ENCODE results near the gene PPP1R1B. TPM values are rescaled to one million over a fixed set of nuclear protein-coding genes. Genes with fewer than 3 reads are reported as not detected.

The PPP1R1B gene
- total and polyA plus RNA-seq, 2 experiments from 2014 or later, result 3.4 to 5.4 TPM

GRCh38 chr17:39677072-39677471 is 50.3 kb downstream of the PPP1R1B start (continued):
- TF ChIP-seq, protein P1, sequence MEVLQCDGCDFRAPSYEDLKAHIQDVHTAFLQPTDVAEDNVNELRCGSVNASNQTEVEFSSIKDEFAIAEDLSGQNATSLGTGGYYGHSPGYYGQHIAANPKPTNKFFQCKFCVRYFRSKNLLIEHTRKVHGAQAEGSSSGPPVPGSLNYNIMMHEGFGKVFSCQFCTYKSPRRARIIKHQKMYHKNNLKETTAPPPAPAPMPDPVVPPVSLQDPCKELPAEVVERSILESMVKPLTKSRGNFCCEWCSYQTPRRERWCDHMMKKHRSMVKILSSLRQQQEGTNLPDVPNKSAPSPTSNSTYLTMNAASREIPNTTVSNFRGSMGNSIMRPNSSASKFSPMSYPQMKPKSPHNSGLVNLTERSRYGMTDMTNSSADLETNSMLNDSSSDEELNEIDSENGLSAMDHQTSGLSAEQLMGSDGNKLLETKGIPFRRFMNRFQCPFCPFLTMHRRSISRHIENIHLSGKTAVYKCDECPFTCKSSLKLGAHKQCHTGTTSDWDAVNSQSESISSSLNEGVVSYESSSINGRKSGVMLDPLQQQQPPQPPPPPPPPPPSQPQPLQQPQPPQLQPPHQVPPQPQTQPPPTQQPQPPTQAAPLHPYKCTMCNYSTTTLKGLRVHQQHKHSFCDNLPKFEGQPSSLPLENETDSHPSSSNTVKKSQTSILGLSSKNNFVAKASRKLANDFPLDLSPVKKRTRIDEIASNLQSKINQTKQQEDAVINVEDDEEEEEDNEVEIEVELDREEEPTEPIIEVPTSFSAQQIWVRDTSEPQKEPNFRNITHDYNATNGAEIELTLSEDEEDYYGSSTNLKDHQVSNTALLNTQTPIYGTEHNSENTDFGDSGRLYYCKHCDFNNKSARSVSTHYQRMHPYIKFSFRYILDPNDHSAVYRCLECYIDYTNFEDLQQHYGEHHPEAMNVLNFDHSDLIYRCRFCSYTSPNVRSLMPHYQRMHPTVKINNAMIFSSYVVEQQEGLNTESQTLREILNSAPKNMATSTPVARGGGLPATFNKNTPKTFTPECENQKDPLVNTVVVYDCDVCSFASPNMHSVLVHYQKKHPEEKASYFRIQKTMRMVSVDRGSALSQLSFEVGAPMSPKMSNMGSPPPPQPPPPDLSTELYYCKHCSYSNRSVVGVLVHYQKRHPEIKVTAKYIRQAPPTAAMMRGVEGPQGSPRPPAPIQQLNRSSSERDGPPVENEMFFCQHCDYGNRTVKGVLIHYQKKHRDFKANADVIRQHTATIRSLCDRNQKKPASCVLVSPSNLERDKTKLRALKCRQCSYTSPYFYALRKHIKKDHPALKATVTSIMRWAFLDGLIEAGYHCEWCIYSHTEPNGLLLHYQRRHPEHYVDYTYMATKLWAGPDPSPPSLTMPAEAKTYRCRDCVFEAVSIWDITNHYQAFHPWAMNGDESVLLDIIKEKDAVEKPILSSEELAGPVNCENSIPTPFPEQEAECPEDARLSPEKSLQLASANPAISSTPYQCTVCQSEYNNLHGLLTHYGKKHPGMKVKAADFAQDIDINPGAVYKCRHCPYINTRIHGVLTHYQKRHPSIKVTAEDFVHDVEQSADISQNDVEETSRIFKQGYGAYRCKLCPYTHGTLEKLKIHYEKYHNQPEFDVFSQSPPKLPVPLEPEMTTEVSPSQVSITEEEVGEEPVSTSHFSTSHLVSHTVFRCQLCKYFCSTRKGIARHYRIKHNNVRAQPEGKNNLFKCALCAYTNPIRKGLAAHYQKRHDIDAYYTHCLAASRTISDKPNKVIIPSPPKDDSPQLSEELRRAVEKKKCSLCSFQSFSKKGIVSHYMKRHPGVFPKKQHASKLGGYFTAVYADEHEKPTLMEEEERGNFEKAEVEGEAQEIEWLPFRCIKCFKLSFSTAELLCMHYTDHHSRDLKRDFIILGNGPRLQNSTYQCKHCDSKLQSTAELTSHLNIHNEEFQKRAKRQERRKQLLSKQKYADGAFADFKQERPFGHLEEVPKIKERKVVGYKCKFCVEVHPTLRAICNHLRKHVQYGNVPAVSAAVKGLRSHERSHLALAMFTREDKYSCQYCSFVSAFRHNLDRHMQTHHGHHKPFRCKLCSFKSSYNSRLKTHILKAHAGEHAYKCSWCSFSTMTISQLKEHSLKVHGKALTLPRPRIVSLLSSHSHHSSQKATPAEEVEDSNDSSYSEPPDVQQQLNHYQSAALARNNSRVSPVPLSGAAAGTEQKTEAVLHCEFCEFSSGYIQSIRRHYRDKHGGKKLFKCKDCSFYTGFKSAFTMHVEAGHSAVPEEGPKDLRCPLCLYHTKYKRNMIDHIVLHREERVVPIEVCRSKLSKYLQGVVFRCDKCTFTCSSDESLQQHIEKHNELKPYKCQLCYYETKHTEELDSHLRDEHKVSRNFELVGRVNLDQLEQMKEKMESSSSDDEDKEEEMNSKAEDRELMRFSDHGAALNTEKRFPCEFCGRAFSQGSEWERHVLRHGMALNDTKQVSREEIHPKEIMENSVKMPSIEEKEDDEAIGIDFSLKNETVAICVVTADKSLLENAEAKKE (CRISPR knock-in tag; IDR thresholded peaks at IDR 0.05), result no peak
- TF ChIP-seq, protein P2, sequence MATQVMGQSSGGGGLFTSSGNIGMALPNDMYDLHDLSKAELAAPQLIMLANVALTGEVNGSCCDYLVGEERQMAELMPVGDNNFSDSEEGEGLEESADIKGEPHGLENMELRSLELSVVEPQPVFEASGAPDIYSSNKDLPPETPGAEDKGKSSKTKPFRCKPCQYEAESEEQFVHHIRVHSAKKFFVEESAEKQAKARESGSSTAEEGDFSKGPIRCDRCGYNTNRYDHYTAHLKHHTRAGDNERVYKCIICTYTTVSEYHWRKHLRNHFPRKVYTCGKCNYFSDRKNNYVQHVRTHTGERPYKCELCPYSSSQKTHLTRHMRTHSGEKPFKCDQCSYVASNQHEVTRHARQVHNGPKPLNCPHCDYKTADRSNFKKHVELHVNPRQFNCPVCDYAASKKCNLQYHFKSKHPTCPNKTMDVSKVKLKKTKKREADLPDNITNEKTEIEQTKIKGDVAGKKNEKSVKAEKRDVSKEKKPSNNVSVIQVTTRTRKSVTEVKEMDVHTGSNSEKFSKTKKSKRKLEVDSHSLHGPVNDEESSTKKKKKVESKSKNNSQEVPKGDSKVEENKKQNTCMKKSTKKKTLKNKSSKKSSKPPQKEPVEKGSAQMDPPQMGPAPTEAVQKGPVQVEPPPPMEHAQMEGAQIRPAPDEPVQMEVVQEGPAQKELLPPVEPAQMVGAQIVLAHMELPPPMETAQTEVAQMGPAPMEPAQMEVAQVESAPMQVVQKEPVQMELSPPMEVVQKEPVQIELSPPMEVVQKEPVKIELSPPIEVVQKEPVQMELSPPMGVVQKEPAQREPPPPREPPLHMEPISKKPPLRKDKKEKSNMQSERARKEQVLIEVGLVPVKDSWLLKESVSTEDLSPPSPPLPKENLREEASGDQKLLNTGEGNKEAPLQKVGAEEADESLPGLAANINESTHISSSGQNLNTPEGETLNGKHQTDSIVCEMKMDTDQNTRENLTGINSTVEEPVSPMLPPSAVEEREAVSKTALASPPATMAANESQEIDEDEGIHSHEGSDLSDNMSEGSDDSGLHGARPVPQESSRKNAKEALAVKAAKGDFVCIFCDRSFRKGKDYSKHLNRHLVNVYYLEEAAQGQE (IDR thresholded peaks at IDR 0.05; ENCODE audit: unreplicated experiment), result no peak
- TF ChIP-seq EZH2phosphoT487 (IDR thresholded peaks at IDR 0.05; ENCODE audit: unreplicated experiment), result no peak

DNA sequence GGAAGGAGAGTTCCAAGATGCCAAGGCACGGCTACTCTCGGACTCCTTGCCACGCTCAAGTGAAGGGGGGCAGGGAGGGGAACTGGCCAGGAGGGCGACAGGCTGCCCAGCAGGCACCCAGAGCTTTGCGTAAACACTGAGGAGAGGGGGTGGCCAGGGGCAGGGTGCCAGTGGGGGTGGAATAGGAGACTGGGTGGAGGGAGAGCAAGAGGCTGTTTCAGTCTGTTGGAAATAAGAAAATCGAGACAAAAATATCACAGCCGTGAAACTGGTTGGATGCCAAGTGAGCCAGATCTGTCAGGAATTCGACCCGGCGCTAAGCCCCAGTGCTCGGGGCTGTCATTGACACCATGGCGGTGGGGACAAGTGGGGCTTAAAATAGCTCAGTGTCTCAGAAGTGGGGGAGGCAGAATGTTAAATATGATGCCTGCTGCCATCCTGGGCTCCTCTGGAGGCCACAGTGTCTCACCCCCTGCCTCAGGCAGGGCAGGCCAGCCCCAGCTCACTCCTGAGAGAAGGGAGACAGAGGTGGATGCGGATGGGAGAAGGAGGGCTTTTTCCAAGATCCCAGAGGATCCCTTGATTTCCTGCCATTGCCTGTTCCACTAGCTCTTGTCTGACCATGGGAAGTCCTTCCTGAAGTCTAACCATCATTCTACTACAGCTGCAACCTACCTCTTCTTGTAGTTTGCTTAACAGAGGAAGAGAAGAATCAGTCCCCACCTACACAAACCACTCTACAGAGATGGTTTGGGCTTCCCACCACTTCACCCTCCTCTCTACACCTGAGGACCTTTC is 51.0 kb downstream of the PPP1R1B start:
- DNase-seq (ENCODE audit: low spot score) (no peak), ATAC-seq (no peak)
- H3F3A ChIP-seq (replicated peaks; ENCODE audit: low read depth), result no peaks in the 10 kb centered on the region
- H3K4me3 ChIP-seq, result no peak overlapping the region
- peaks cover 21% of the 10 kb centered on the region for H3K36me3 Mint-ChIP-seq (ENCODE audit: low read depth)
- H3K9me2 ChIP-seq (ENCODE audit: insufficient read depth), result no peaks in the 10 kb centered on the region
- peaks cover 27% of the 10 kb centered on the region for H3K27me3 Mint-ChIP-seq (ENCODE audit: insufficient read depth, low read depth, poor library complexity)
- no peak overlapping the region for H3K27ac ChIP-seq (ENCODE audit: low read depth)
- no peak overlapping the region for H3K4me2 ChIP-seq
- no peak overlapping the region for H2AFZ ChIP-seq
- H3K4me1 ChIP-seq (ENCODE audit: insufficient read depth), result 0 out of 2 replicates have a peak, but pooled peaks cover 5% of the 10 kb centered on the region
- no peak overlapping the region for H3K4me3 Mint-ChIP-seq
- no peaks in the 10 kb centered on the region for H3K9me3 Mint-ChIP-seq
- peaks cover 25% of the 10 kb centered on the region for H3K4me1 Mint-ChIP-seq
- no peaks in the 10 kb centered on the region for H3K79me2 ChIP-seq (replicated peaks; ENCODE audit: insufficient read depth)
- no peaks in the 10 kb centered on the region for H4K20me1 ChIP-seq (replicated peaks; ENCODE audit: insufficient read depth)
- H3K27ac Mint-ChIP-seq, result no peak overlapping the region
- H3K27me3 ChIP-seq (ENCODE audit: insufficient read depth), result no peaks in the 10 kb centered on the region
- H3K36me3 ChIP-seq (ENCODE audit: insufficient read depth), result no peaks in the 10 kb centered on the region
- TF ChIP-seq ETS1 (IDR thresholded peaks at IDR 0.05) (no peak), ZNF331 (CRISPR knock-in tag; IDR thresholded peaks at IDR 0.05; ENCODE audit: low read depth) (no peak), CREB1 (CRISPR knock-in tag; IDR thresholded peaks at IDR 0.05; ENCODE audit: low read depth) (no peak), ZNF114 (CRISPR knock-in tag; IDR thresholded peaks at IDR 0.05) (no peak)
- TF ChIP-seq, protein P3, sequence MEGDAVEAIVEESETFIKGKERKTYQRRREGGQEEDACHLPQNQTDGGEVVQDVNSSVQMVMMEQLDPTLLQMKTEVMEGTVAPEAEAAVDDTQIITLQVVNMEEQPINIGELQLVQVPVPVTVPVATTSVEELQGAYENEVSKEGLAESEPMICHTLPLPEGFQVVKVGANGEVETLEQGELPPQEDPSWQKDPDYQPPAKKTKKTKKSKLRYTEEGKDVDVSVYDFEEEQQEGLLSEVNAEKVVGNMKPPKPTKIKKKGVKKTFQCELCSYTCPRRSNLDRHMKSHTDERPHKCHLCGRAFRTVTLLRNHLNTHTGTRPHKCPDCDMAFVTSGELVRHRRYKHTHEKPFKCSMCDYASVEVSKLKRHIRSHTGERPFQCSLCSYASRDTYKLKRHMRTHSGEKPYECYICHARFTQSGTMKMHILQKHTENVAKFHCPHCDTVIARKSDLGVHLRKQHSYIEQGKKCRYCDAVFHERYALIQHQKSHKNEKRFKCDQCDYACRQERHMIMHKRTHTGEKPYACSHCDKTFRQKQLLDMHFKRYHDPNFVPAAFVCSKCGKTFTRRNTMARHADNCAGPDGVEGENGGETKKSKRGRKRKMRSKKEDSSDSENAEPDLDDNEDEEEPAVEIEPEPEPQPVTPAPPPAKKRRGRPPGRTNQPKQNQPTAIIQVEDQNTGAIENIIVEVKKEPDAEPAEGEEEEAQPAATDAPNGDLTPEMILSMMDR (conservative IDR thresholded peaks at IDR 0.05; ENCODE audit: low read depth in 2 of 2), result no peak

All from GM23338 (cell line).